CD4-positive, alpha-beta T cell treated with Interleukin-6 for 4 hours (primary cell): ENCODE data around the gene ARID1B.

ENCODE experiments used
- DNase-seq: peaks from one replicate; pipeline ENCODE4 v3.0.0-alpha.2; 2020; ENCODE audit warnings: mixed read lengths

ARID1B gene

DNA sequence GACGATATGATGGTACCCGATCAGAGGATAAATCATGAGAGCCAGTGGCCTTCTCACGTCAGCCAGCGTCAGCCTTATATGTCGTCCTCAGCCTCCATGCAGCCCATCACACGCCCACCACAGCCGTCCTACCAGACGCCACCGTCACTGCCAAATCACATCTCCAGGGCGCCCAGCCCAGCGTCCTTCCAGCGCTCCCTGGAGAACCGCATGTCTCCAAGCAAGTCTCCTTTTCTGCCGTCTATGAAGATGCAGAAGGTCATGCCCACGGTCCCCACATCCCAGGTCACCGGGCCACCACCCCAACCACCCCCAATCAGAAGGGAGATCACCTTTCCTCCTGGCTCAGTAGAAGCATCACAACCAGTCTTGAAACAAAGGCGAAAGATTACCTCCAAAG lies 423.9 kb downstream of the ARID1B start:
- no peak for DNase-seq

- no peak for DNase-seq
Measured at GRCh38 chr6:157203312-157203744, 426.1 kb downstream of the ARID1B start.

GRCh38 chr6:157203764-157204163 lies 426.6 kb downstream of the ARID1B start:
- DNase-seq, result no peak

- no peak for DNase-seq
Measured at GRCh38 chr6:157205473-157206358, 428.5 kb downstream of the ARID1B start.

DNA sequence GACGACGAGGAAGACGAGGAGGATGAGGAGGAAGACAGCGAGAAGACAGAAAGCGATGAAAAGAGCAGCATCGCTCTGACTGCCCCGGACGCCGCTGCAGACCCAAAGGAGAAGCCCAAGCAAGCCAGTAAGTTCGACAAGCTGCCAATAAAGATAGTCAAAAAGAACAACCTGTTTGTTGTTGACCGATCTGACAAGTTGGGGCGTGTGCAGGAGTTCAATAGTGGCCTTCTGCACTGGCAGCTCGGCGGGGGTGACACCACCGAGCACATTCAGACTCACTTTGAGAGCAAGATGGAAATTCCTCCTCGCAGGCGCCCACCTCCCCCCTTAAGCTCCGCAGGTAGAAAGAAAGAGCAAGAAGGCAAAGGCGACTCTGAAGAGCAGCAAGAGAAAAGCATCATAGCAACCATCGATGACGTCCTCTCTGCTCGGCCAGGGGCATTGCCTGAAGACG lies 429.2 kb downstream of the ARID1B start:
- no peak for DNase-seq

- DNase-seq, result no peak
Measured at GRCh38 chr6:157207521-157208076, 430.4 kb downstream of the ARID1B start.

- no peak for DNase-seq
Measured at GRCh38 chr6:157209865-157210530, 432.8 kb downstream of the ARID1B start.

DNA sequence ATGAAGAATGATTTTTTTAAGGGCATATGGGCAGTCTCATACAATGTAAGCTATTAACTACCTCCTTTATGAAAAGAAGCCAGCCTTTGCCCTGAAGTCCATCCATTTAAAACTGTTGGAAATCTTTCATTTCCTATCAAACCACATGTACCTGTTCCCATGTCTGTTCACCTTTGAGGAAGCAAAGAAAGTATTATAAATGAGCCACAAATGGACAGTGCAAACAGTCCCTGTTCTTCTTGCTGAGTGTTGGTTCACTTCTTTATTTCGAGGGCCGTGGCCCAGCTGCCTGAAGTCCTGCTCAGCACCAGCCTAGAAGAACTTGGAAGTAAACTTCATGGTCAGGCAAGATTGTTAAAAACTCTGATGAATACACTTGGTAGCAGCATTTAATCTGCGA lies 433.8 kb downstream of the ARID1B start:
- no peak for DNase-seq

DNA sequence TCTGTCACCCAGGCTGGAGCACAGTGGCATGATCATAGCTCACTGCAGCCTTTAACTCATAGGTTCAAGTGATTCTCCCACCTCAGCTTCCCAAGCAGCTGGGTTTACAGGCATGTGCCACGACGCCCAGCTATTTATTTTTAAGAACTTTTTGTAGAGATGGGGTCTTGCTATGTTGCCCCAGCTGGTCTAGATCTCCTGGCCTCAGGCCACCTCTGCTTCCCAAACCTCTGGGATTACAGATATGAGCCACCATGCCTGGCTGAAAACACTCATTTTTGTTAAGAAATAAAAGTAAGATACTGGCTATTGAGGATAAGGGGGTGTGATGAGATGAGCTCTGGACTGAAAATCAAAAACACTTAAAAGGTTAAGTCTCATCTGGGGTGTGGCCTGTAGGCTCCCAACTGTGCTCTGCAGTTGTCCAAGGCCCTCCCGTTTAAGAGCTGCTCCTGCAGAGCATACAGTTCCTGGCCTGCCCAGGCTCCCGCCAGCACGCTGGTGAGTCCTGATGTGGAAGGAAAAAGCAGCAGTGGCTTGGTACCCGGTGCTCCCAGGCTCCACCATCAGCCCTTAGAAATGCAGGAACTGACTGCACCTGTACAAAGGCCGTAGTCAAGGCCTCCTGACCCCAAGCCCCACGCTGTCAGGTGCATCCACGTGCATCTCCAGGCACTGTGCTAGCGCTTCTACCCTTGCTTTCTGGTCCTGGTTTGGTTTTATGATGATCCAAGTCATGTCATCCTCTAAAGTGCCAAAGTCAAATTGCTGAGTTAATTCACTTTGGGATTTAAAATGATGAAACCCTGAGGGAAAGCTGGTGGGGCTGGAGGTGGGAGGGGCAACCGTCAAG lies 434.7 kb downstream of the ARID1B start:
- DNase-seq, result no peak

DNA sequence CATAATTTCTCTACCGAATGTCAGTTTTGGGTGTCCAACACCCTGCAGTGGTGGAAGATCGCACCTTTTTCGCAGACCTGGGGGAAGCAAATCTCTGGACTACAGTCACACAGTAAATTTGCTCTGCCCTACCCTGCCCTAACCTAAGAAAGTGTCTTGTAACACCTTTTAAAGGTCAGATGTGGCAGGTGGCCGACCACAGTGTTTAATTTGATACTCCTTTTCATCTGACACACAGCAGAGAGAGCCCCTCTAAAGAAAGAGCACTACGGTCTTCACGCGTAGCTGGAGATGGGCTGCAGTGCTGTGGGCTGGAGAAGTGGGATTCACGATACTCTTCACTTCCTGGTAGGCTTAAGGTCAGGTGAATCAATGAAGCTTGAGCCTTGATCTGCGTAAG lies 436.2 kb downstream of the ARID1B start:
- no peak for DNase-seq

- DNase-seq, result no peak
Measured at GRCh38 chr6:157213907-157214565, 436.9 kb downstream of the ARID1B start.

DNA sequence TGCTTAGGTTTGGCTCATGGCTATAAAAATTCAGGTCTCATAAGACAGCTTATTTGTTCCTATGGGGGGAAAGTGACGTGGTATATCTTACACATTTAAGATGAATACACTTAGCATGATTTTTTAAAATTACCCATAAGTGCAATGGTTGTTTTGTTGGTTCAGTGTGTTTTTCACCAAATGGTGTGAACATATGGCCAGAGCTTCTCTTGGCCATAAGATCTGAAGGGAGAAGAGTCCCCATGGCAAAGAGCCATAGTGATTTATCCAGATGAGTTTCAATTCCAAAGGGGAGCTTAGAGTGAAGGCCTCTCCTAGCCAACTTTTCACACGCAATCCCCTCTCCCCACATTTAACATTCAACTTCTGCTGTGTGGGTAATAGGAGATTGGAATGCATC lies 438.5 kb downstream of the ARID1B start:
- no peak for DNase-seq

DNA sequence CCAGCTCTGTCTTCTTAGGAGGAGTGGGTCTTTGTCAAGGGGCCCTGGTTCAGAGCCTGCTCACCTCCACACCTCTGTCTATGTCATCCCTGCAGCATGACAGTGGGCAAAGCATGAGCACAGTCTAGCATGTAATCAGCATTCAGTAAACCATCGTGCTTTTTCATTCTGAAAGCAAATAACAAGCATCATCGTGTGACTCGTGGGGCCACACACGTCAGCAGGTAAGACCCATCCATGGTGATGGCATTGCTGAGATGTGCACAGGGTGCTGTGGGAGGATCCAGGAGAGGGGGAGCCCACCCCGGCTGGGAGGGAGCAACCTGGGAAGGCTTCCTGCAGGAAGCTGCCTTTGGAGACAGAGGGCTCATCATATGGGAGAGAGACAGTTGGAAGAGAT lies 439.4 kb downstream of the ARID1B start:
- DNase-seq, result no peak

DNA sequence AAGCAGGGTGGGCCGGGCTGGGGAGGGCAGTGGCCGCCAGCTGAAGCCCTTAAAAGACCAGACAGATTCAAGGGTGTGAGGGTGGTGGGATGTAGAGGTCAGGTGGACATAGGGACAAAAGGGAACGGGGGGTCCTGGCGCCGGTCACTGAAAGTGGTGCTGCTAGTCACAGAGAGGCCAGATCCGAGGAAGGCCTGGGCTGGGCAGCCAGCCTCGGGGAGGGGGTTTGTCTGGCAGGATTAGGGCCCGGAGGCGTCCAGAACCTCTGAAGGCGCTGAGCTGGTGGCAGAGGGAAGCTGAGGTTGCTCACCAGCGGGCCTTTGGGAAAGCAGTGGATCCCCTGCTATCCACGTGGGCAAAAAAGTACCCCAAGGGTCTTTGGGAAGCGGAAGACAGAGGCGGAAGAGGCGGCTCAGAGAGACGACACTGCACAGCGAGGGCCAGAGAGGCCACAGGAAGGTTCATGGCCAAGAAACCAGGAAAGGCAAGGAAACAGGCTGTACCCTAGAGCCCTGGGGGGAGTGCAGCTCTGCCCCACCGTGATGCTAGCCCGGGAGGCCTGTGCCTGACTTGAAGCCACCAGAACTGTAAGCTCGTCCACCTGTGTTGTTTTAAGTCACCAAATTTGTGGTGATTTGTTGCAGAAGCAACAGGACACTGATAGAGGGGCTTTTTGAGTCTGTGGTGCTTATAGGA lies 440.2 kb downstream of the ARID1B start:
- no peak for DNase-seq

DNA sequence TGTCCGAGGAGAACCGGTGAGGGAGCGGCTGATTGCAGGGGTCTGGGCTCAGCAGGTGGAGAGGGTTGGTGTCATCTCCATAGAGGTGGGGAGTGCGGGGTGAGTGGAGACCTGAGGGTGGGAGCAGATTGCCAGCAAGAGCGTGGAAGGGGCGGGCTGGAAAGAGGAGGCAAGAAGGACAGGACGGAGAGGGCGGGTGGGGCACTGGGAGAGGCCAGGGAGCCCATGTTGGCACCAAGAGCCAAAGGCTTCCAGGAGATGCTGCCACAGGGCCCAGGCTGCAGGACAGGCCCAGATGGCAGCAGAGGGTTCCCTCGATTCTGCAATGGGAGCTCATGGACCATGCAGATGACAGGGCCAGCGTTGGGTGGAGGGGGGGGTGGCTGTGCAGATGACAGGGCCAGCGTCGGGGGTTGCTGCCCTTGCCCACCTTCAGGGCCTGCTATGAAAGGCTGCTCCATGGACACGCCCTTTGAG lies 440.8 kb downstream of the ARID1B start:
- DNase-seq, result no peak

DNA sequence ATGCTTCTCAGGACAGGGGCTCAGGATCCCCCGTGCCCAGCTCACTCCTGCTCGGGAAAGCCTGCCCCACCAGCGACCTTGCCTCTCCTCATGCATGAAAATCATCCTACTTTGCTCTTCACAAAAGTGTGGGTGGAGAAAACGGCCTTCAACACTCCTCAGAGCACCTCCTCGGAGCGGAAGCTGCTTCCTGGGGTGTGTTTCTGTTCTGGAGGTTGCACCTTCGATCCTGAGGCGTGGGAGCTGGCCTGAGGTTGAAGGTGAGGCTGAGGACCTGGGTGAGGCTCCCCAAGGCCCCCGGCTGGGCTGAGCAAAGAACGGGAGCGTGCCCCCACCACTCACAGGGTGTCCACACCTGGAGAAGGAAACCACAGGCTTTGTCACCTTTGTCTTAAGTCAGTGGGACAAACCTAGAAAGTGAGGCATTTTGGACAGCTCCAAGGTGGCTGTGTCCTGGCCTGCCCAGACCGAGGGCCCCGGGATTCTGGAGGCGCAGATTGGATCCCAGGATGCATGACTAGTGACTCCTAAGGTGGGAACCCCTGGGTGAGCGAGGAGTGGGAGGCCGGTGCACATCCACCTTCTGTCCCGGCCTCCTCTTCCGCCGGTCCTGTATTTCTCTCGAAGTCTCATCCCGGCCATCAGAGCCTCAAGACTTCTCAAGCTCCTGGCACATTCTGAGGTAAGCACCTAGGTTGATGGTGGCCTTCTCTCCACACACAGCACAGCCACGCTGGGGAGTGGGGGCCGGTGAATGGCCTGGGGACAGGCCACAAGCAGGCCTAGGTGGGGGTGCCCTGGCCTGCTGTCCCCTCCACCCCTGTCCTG lies 441.4 kb downstream of the ARID1B start:
- DNase-seq, result no peak

DNA sequence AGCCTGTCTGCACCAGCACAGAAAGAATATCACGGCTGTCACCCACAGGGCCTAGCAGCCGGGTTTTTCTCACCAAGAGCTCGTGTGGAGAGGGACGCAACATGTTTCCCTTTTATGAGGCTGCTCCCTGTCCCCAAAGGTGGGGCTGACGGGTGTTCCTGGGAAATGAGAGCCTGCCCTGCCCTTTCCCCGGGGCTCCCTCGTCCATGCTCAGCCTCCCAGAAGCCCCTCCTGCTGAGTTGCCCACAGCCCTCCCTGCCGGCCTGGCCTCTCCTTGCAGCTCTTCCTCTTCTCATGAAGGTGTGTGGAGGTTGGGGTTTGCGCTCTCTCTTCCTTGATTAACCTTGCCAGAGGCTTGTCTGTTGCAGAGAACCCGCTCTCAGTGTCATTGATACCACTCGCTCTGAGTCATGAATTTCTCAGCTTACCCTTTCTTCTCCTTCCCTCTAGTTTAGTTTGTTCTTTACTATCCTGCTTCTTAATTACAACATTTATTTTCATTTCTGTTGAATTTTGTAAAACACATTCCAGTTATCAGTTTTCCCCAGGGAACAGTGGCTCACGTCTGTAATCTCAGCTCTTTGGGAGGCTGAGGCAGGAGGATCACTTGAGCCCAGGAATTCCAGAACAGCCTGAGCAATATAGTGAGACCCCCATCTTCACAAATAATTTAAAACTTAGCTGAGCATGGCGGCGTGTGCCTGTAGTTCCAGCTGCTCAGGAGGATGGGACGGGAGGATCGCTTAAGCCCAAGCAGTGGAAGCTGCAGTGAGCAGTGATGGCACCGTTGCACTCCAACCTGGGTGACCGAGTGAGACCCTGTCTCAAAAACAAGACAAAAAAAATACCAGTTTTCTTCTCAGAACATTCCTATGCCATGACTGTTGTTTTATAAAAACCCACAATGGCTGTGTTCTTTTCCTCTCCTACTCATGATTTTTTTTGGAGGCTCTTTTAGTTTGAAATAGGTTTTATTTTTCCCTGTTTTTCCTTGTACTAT lies 442.3 kb downstream of the ARID1B start:
- DNase-seq, result no peak

DNA sequence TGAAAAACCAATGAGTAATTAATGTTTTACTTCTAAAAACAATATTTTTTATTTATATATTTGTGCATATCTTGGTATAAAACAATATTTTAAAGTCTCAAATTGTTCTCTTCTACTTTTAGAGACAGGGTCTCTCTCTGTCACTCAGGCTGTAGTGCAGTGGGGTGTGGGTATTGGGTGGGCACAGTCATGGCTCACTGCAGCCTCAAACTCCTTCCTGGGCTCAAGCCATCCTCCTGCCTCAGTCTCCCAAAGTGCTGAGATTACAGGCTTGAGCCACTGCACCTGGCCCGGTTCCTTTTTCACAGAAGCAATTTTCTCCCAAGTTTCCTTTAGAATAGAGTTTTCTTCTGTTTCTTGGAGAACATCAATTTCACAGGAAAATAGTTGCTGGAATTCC lies 443.3 kb downstream of the ARID1B start:
- no peak for DNase-seq
